SK-N-SH treated with all-trans-retinoic acid at 6 μM for 48 hours (cell line): ENCODE results near the gene MTAP.
"Not testable (repeated sequence)": the region's sequence is repeated elsewhere in the genome, so short reads cannot be mapped to it uniquely, and the experiment has no call there.

ENCODE experiments used
- ATAC-seq: fragments of 200-7000 bp; cut with Tn5 transposase; 3 replicates; pipeline ENCODE4 v1.9.1; 2020; ENCODE audit warnings: mild to moderate bottlenecking, moderate library complexity
- ARNTL ChIP-seq: fragments of 450-650 bp; formaldehyde crosslinking; IDR thresholded peaks from 2 replicates; pipeline ENCODE4 v1.5.0; 2020; ENCODE audit warnings: low read depth, mild to moderate bottlenecking, moderate library complexity, borderline replicate concordance
- CREB5 ChIP-seq: fragments of 250-450 bp; sonication (Bioruptor Pico); IDR thresholded peaks from 2 replicates; pipeline ENCODE4 v1.5.1; 2020; ENCODE audit warnings: low read depth, mild to moderate bottlenecking, moderate library complexity
- CSDC2 ChIP-seq: fragments of 250-450 bp; sonication (Bioruptor Pico); IDR thresholded peaks from 2 replicates; pipeline ENCODE4 v1.5.0; 2020; ENCODE audit warnings: mild to moderate bottlenecking, moderate library complexity
- CSRNP3 ChIP-seq: fragments of 250-450 bp; sonication (Bioruptor Pico); IDR thresholded peaks from 2 replicates; pipeline ENCODE4 v1.5.1; 2021; ENCODE audit warnings: mild to moderate bottlenecking, moderate library complexity
- ESRRG ChIP-seq: fragments of 250-450 bp; sonication (Bioruptor Pico); IDR thresholded peaks from 2 replicates; pipeline ENCODE4 v1.6.1; 2021; ENCODE audit warnings: mild to moderate bottlenecking
- ISL1 ChIP-seq: fragments of 250-450 bp; sonication (Bioruptor Pico); IDR thresholded peaks from 2 replicates; pipeline ENCODE4 v2.1.2; 2022; ENCODE audit warnings: mild to moderate bottlenecking, moderate library complexity
- OSR1 ChIP-seq: fragments of 250-450 bp; sonication (Bioruptor Pico); IDR thresholded peaks from 2 replicates; pipeline ENCODE4 v1.8.0; 2022; ENCODE audit warnings: moderate library complexity, mild to moderate bottlenecking, inconsistent platforms
- PATZ1 ChIP-seq: fragments of 250-450 bp; sonication (Bioruptor Pico); IDR thresholded peaks from 2 replicates; pipeline ENCODE4 v1.8.0; 2020; ENCODE audit warnings: mild to moderate bottlenecking, moderate library complexity, borderline replicate concordance
- POU6F1 ChIP-seq: fragments of 250-450 bp; sonication (Bioruptor Pico); IDR thresholded peaks from 2 replicates; pipeline ENCODE4 v1.8.0; 2021; ENCODE audit warnings: low read depth, mild to moderate bottlenecking, moderate library complexity, borderline replicate concordance
- PPARA ChIP-seq: fragments of 250-450 bp; sonication (Bioruptor Pico); IDR thresholded peaks from 2 replicates; pipeline ENCODE4 v1.5.0; 2020; ENCODE audit warnings: mild to moderate bottlenecking, borderline replicate concordance
- RARB ChIP-seq: fragments of 250-450 bp; sonication (Bioruptor Pico); IDR thresholded peaks from 2 replicates; pipeline ENCODE4 v1.8.0; 2021; ENCODE audit warnings: mild to moderate bottlenecking, moderate library complexity
- SNAI2 ChIP-seq: fragments of 250-450 bp; sonication (Bioruptor Pico); IDR thresholded peaks from 2 replicates; pipeline ENCODE4 v1.5.0; 2020; ENCODE audit warnings: mild to moderate bottlenecking, moderate library complexity
- TCF4 ChIP-seq: fragments of 250-450 bp; sonication (Bioruptor Pico); IDR thresholded peaks from 2 replicates; pipeline ENCODE4 v1.8.0; 2021; ENCODE audit warnings: mild to moderate bottlenecking, moderate library complexity, borderline replicate concordance
- TOX ChIP-seq: fragments of 250-450 bp; sonication (Bioruptor Pico); IDR thresholded peaks from 2 replicates; pipeline ENCODE4 v1.8.0; 2021; ENCODE audit warnings: mild to moderate bottlenecking, moderate library complexity, borderline replicate concordance
- ZC3H10 ChIP-seq: fragments of 250-450 bp; sonication (Bioruptor Pico); IDR thresholded peaks from 2 replicates; pipeline ENCODE4 v1.5.1; 2021; ENCODE audit warnings: mild to moderate bottlenecking, moderate library complexity
- ZFP3 ChIP-seq: fragments of 250-450 bp; sonication (Bioruptor Pico); IDR thresholded peaks from 2 replicates; pipeline ENCODE4 v1.5.0; 2020; ENCODE audit warnings: mild to moderate bottlenecking, moderate library complexity
- ZNF565 ChIP-seq: fragments of 450-650 bp; formaldehyde crosslinking; conservative IDR thresholded peaks from 2 replicates; pipeline ENCODE4 v1.5.0; 2020; ENCODE audit warnings: low read depth, mild to moderate bottlenecking, moderate library complexity
- ZNF70 ChIP-seq: fragments of 450-650 bp; formaldehyde crosslinking; IDR thresholded peaks from 2 replicates; pipeline ENCODE4 v1.5.0; 2020; ENCODE audit warnings: mild to moderate bottlenecking, moderate library complexity
- ZNF8 ChIP-seq: fragments of 450-650 bp; formaldehyde crosslinking; IDR thresholded peaks from 2 replicates; pipeline ENCODE4 v1.5.0; 2020; ENCODE audit warnings: mild to moderate bottlenecking, moderate library complexity

Gene MTAP

GRCh38 chr9:21958833-21959232 lies 156.4 kb downstream of the MTAP start (continued):
- no peak for TF ChIP-seq TCF4 (CRISPR knock-in tag)
- no peak for TF ChIP-seq ZC3H10
- no peak for TF ChIP-seq PPARA (CRISPR knock-in tag)
- no peak for TF ChIP-seq ZNF8 (CRISPR knock-in tag)
- no peak for TF ChIP-seq ESRRG (CRISPR knock-in tag)
- no peak for TF ChIP-seq POU6F1 (CRISPR knock-in tag)

GRCh38 chr9:21959268-21959667 lies 156.8 kb downstream of the MTAP start:
- ATAC-seq = not testable (repeated sequence)

- no peak for ATAC-seq
- TF ChIP-seq ISL1 (CRISPR knock-in tag) (no peak), OSR1 (CRISPR knock-in tag) (no peak), TCF4 (CRISPR knock-in tag) (no peak), POU6F1 (CRISPR knock-in tag) (no peak), CSRNP3 (no peak), ZNF565 (CRISPR knock-in tag) (no peak), ZNF70 (CRISPR knock-in tag) (no peak), ZC3H10 (no peak), PPARA (CRISPR knock-in tag) (no peak), SNAI2 (CRISPR knock-in tag) (no peak), CREB5 (CRISPR knock-in tag) (no peak)
- TF ChIP-seq, all 23 proteins: peak for 0
These were observed 159.1 kb downstream of the MTAP start for GRCh38 chr9:21961569-21961968.

- TF ChIP-seq ZNF70 (CRISPR knock-in tag) (no peak), TOX (no peak), CSRNP3 (no peak), ARNTL (CRISPR knock-in tag) (no peak), ISL1 (CRISPR knock-in tag) (no peak), PATZ1 (CRISPR knock-in tag) (no peak), ZNF8 (CRISPR knock-in tag) (no peak), PPARA (CRISPR knock-in tag) (no peak), SNAI2 (CRISPR knock-in tag) (no peak), TCF4 (CRISPR knock-in tag) (no peak), ZFP3 (CRISPR knock-in tag) (no peak), RARB (CRISPR knock-in tag) (no peak), CSDC2 (CRISPR knock-in tag) (no peak), OSR1 (CRISPR knock-in tag) (no peak), CREB5 (CRISPR knock-in tag) (no peak), ZC3H10 (no peak)
- peak; percentile 20 for ATAC-seq
These were observed 162.5 kb downstream of the MTAP start for GRCh38 chr9:21964925-21965385.
